NCI-H2227 (cell line): ENCODE data around the gene NMS.

ENCODE experiments used
- DNase-seq: peaks from one replicate; lab custom pipeline; 2025; ENCODE audit not compliant: unreplicated experiment; lab: John Stamatoyannopoulos, UW

Gene NMS, protein sequence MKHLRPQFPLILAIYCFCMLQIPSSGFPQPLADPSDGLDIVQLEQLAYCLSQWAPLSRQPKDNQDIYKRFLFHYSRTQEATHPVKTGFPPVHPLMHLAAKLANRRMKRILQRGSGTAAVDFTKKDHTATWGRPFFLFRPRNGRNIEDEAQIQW

DNA sequence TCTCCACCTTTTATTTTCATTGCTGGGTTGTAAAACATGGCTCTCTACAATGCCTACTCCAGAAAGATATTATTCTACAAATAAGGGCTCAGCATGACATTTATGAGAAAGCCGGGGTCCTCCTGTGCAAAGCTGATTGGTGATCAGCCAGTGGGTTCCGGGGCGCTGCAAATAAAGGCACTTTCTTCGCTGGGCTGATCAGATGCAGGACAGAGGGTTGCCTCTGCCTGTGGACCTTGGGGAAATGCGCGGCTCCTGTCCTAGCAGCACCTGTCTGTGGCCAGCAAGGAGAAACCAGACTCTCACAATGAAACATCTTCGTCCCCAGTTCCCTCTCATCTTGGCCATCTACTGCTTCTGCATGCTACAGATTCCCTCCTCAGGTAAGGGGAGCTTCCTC lies at the start of gene NMS:
Gene NMS, plus strand, starts transcription at position 301 of the 400 bp plus-strand sequence. Its CDS starts 7 bp downstream, at position 308.
- no peak for DNase-seq

DNA sequence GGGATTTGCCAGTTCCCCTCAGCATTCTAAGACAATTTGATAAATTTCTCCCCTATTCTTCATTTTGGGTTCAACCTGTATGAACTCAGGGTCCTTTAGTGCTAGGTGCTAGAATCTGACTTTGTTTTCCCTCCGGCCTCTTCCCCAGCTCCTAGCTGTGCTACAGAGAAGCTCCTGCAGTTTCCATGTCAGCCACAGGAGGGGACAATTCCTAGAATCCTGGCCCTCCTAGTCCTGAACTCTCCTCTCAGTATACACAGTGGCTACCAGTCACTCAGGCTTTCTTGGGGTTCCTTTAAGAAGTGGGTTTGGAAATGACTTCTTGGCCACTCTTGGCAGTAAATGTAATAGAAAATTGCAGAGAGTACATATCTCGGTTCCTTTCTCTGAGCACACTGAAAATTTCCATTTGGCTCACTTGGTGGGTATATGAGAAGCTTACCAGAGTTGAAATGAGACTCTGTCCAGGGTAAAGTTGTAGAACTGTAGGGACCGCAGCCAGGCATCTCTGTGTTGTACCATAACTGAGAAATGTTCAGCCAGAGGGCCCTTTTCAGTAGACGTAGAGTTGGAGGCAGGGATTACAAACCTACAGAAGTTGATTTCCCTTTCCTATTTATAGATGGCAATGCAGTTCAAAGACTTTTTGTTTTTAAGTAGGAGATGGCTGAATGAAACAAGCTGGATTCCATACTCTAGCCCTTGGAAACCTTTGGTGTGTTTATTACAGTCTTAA lies 47.8 kb upstream of the NMS start:
- DNase-seq: peak; percentile 36

- no peak for DNase-seq
Observed at GRCh38 chr2:100423631-100424030, 46.7 kb upstream of the NMS start.

DNA sequence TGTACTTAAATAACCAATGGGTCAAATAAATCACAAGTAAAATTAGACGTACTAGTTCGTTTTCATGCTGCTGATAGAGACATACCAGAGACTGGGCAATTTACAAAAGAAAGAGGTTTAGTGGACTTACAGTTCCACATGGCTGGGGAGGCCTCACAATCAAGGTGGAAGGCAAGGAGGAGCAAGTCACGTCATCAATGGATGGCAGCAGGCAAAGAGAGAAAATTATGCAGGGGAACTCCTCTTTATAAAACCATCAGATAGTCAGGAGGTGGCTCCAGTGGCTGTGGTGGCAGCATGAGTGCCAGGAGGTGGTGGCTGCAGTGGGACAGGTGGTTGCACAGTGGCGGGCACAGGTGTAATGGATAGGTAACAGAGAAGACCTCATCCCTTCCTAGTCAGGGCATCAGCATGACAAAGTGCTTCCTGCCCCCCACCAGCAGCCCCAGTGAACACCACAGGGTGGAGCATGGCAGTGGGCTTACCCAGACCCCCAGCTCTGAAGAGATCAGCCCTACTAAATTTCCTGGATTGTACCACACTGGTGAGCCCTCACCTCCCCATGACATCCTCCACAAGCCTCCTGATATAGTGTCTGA lies 45.9 kb upstream of the NMS start:
- DNase-seq: no peak

- DNase-seq: no peak
Observed at GRCh38 chr2:100425107-100425506, 45.2 kb upstream of the NMS start.

DNA sequence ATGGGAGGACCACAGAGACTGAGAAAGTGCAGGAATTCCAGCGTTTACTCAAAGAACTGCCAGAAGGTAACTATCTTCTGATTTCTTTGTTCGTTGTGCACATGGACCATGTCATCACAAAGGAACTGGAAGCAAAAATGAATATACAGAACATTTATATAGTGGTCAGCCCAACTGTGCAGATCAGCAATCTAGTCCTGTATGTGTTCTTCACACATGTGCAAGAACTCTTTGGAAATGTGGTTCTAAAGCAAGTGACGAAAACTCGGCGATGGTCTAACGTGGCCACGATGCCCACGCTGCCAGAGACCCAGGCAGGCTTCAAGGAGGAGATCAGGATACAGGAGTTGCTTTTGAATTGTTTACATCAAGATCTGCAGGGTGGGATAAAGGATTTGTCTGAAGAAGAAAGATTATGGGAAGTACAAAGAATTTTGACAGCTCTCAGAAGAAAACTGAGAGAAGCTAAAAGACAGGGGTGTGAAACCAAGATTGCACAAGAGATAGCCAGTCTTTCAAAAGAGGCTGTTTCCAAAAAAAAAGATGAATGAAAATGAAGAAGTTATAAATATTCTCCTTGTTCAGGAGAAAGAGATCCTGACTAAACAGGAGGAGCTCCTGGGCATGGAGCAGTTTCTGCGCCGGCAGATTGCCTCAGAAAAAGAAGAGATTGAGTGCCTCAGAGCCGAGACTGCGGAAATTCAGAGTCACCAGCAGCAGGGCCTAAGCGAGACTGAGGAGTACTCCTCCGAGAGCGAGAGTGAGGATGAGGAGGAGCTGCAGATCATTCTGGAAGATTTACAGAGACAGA lies 44.5 kb upstream of the NMS start:
- DNase-seq: no peak

DNA sequence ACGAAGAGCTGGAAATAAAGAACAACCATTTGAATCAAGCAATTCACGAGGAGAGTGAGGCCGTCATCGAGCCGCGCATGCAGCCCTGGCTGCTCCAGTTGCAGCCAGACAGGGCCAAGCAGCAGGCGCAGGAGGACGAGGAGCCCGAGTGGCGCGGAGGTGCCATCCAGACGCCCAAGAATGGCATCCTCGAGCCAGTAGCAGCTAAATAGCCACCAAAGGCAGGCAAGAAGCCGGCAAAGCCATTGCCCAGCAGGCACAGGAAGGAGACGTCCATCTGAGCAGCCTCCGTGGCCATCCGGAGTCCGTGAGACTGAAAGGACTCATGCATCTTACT lies 43.9 kb upstream of the NMS start:
- DNase-seq: no peak

DNA sequence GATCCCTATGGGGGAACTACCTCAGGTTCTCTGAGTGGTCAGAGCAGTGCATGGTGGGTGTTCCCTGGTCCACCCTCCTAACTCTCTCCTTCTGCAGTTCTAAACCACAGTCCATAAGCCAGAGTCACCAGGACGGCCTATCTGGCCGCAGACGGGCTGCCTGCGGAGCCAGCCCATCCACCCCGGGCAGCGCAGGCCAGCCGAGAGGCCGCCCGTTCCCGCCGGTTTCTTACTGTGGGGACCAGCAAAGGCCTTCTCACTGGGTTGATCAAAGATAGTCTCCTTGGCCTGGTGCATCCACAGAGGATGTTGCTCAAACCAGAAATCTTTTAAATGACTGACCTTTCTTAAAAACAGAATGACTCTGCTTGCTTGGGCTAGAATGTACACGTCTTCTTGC lies 43.2 kb upstream of the NMS start:
- no peak for DNase-seq

DNA sequence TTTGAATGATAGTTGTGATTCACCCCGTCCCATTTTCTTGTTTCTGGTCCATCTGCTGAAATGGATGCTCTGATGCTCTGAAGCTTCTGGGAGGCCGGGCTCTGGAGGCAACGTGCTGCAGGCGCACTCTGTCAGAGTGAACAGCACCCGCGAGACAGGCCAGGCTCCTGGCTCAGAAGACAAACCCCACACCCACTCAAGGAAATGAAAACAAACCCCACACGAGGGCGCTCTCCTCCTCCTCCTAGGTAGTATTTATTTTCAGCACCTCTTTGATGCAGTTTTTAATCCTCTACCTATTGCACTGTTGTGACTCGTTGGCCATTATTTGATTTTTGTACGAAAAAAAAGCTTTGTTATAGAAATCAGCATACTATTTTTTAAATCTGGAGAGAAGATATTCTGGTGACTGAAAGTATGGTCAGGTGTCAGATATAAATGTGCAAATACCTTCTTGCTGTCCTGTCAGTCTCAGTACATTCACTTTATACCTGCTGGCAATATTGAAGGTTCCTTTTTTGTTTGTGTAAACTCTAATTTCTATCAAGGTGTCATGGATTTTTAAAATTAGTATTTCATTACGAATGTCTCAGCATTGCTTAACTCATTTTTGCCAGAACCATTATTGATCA lies 42.5 kb upstream of the NMS start:
- DNase-seq: no peak

- DNase-seq: no peak
Observed at GRCh38 chr2:100429726-100430125, 40.6 kb upstream of the NMS start.

DNA sequence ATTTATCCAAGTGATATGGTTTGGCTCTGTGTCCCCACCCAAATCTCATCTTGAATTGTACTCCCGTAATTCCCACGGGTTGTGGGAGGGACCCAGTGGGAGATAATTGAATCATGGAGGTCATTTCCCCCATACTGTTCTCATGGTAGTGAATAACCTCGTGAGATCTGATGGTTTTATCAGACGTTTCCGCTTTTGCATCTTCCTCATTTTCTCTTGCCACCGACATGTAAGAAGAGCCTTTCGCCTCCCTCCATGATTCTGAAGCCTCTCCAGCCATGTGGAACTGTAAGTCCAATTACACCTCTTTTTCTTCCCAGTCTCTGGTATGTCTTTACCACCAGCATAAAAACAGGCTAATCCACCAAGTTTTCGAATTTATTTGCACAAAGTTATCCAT lies 32.5 kb upstream of the NMS start:
- DNase-seq: no peak

DNA sequence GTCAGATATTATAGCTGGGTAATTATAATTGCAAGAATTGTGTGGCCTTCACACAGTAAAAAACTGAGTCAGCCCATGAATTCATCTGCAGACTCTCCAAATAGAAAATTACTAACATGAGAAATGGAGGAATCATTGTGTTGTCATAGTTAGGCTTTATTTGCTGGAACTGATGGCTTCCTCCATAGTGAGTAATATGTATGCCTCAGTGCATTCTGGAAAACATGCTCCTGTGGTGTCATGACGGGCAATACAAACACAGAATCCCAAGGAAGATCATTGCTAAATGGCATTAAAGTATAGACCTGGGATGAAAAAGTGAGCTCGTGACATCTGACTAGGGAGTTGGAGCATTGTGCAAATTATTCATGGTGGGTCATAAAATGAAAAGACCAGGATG lies 23.6 kb upstream of the NMS start:
- no peak for DNase-seq

- DNase-seq: no peak
Observed at GRCh38 chr2:100451092-100451491, 19.2 kb upstream of the NMS start.

GRCh38 chr2:100451734-100452133 lies 18.5 kb upstream of the NMS start:
- DNase-seq: no peak

GRCh38 chr2:100453853-100454252 lies 16.4 kb upstream of the NMS start:
- DNase-seq: no peak

- DNase-seq: peak; percentile 6
Observed at GRCh38 chr2:100456357-100456756, 13.9 kb upstream of the NMS start.

- DNase-seq: no peak
Observed at GRCh38 chr2:100460904-100461530, 9.3 kb upstream of the NMS start.

DNA sequence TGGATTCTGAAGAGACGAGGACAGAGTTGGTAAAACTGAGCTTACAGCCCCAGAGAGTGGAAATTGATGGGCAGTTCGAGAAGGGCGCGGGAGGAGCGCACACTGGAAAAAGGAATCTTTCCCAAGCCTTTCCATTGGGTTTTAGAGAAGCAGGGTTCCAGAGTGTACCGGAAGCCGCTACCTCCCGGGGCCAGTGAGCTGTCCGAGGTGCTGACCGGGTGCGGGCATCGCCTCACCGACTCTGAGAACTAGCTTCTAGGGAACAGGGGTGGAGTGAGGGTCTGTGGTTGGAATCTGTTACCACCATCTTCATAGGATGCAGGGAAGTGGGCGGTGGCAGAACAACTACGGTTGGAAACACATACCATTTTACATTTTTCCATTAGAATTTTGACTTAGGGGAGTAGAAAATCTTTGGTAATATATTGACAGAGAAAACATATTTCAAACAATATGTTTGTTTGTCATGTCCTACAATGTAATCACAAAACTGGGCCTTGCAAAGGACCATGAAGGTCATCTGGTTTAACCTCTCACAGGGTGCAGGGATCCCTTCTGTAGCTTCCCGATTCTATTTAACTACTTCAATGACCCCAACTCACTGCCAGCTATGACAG lies 724 bp downstream of the NMS start:
- no peak for DNase-seq

GRCh38 chr2:100476606-100477005 lies 6.3 kb downstream of the NMS start:
- no peak for DNase-seq

- no peak for DNase-seq
Observed at GRCh38 chr2:100482741-100483140, 12.5 kb downstream of the NMS start.

DNA sequence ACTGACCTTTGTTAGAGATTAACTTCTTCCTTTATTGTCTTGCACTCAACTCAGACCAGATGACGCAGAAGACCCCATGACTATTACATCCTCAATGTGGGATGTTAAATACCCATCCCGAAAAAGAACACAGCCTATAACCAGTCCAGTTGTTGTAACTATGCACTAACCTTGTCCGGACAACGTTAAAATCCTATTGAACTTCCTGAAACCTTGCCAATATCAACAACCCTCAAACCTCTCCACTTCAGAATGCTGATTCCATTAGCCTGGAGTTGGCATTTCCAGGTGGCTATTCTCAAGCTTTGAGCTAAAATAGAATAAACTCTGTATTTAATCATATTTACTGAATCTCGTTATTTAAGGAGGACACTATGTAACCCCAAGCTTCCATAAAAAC lies 13.6 kb downstream of the NMS start:
- no peak for DNase-seq
